Heart right ventricle (tissue), 16 donors: ENCODE results near the gene OR2V2. TPM values are rescaled to one million over a fixed set of nuclear protein-coding genes. Genes with fewer than 3 reads are reported as not detected.
A peak's percentile ranks its signal among the peaks of the same experiment; 100 is the strongest.

Source experiments
- ATAC-seq, 8 donors: fragments of 200-7000 bp; cut with Tn5 transposase; one replicate each; pipeline ENCODE4 v1.9.1; 2020; ENCODE audit warnings: mild to moderate bottlenecking in 8 of 8, moderate library complexity in 8 of 8, moderate number of reproducible peaks in 1 of 8
- DNase-seq, 2 donors: peaks; one replicate each; pipeline ENCODE4 v3.0.0-alpha.2; 2020
- H3K27ac ChIP-seq, 10 donors: fragments of 200-600 bp; sonication (generic) in 2 of 10; one replicate each; pipeline versions ENCODE4 v1.5.0 to v1.8.0; 2020 to 2022; ENCODE audit warnings: mild to moderate bottlenecking in 3 of 10
- H3K27me3 ChIP-seq, 7 donors: fragments of 200-600 bp; one replicate each; pipeline ENCODE4 v1.8.0; 2021 to 2022; ENCODE audit warnings: mild to moderate bottlenecking in 2 of 7
- H3K36me3 ChIP-seq, 9 donors: fragments of 200-600 bp; sonication (generic) in 1 of 9; one replicate each; pipeline versions ENCODE4 v1.5.0 to v1.8.0; 2020 to 2022; ENCODE audit warnings: mild to moderate bottlenecking in 2 of 9
- H3K4me1 ChIP-seq, 9 donors: fragments of 200-600 bp; sonication (generic) in 1 of 9; one replicate each; pipeline versions ENCODE4 v1.5.0 to v1.8.0; 2020 to 2022; ENCODE audit warnings: mild to moderate bottlenecking in 4 of 9
- H3K4me3 ChIP-seq, 10 donors: fragments of 200-600 bp; sonication (generic) in 2 of 10; one replicate each; pipeline versions ENCODE4 v1.5.0 to v1.8.0; 2020 to 2022; ENCODE audit warnings: mild to moderate bottlenecking in 7 of 10, moderate library complexity in 2 of 10
- H3K9me3 ChIP-seq, 11 donors: fragments of 200-600 bp in 10 of 11; sonication (generic) in 2 of 11; one replicate each; pipeline versions ENCODE4 v1.5.0 to v1.8.0; 2013 to 2022; ENCODE audit warnings: mild to moderate bottlenecking in 2 of 11, control low read depth in 1 of 11, moderate library complexity in 1 of 11
- WGBS, 2 donors: extraction: QIAGEN DNeasy Blood & Tissue Kit; methylation state at CpG; one replicate each; pipeline ENCODE4 v1.1.7; 2013; ENCODE audit warnings: inconsistent platforms in 1 of 2; 5-methylcytosine and 5-hydroxymethylcytosine counted together
- intact Hi-C, 10 donors: fragments of 100-400 bp; cut with DNase I; formaldehyde crosslinking; loops; one replicate each; pipeline versions ENCODE4 v1.11.1 to v1.14.2; 2022
- polyA plus RNA-seq, 2 donors: library from polyadenylated mRNA; stranded (reverse); fragments of 200-250 nt; gene quantifications; one replicate each; pipeline ENCODE4 v1.2.3, GENCODE V29; 2013
- total RNA-seq, 10 donors: library from RNA; stranded (reverse); fragmentation: NEBNext Ultra II Directional in 3 of 10; extraction: Animal tissue kit (Norgen Biotek cat#: 25700) in 3 of 10; gene quantifications; one replicate each; pipeline versions ENCODE4 v1.2.1 to v1.2.4, GENCODE V29; 2021 to 2023
- TF ChIP-seq, protein P1 (sequence below), 9 donors: fragments of 200-600 bp; sonication (generic) in 2 of 9; IDR thresholded peaks; one replicate each; pipeline versions ENCODE4 v1.5.0 to v1.8.0; 2021 to 2022; ENCODE audit warnings: antibody characterized with exemption in 9 of 9, mild to moderate bottlenecking in 5 of 9, moderate library complexity in 1 of 9
- donor health status: Arrhythmogenic right ventricular cardiomyopathy.
- donor health status: ischemic (EF 13 %, LVEDD 7.1; RV severe dilation, severe dysfunction).
- donor health status: healthy with polysubstance abuse.
- donor health status: DM: no; HTN: yes; CAD: no.
- donor health status: DM: no; HTN: no; CAD: no.
- donor health status: ischemic (EF 25% LVEDD 6.9; RV normal size, moderate dysfunction).
- donor health status: ischemic (EF 25% LVEDD 5.7; RV mildly dilated, moderate dysfunction).
- donor health status: healthy.
- donor health status: DM: yes; HTN: yes; CAD: no.
- donor health status: Ischemic cardiomyopathy.
- donor health status: ischemic (EF 35%, LVEDD 5.7; RV mildly dilated, moderate dysfunction).
- donor health status: nonischemic (EF 11% LVEDD 7.7; RV severe dilation, severe dysfunction).
- donor health status: DM: yes; HTN: yes; CAD: no.
- donor health status: PGD.
- donor health status: ischemic (EF 29% LVEDD 5.4; RV normal size, mild dysfunction).
- donor health status: nonischemic (EF 23%, LVEDD 6.1; RV moderate dilation, normal function).

The OR2V2 gene
- total and polyA plus RNA-seq, 12 donors, result not detected

DNA sequence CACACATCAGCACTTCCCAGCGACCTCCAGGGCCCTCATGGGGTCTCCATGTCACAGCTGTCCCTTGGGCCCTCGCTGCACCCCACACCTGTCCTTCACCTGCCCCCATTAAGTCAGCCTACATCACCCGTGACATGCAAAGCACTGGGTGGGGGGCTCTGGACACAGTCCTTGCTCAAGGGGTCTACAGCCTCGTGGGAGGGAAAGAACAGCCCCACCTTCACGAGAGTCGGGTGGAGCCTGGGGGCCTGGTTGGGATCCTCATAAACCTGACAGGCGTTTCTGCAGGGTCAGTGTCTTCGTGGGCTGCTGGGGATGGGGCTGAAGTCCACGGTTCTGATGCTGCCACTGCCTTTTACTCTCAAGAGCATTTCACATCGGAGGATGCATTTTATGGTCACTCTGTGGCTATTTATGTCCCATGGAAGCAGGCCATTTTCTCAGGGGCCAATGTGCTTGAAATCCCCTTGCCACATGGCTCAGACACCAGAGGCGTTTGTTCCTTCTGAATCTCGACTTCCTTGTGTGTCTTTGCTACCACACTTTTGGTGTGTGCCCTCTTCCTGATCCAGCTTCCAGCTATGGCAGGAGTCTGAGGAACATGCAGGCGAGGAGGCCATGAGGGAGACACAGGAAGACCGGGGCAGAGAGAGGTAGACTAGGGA, 16.4 kb upstream of the OR2V2 start, which contains the start of gene OR2V1:
TSS of gene OR2V1 (minus strand) at position 338 of the 665 bp plus-strand sequence. CDS start 5,865 bp downstream, outside the sequence.
- intact Hi-C loops, result no loop called here
- Histone ChIP-seq H3K9me3 (peaks cover 0 to 6% (median 0%) of the 10 kb centered on the region in 11 donors), H3K36me3 (no peaks in the 10 kb centered on the region), H3K27me3 (peaks cover 0 to 54% (median 30%) of the 10 kb centered on the region in 7 donors), H3K4me3 (no peak within 1 kb of the TSS), H3K4me1 (peaks cover 0 to 8% (median 0%) of the 10 kb centered on the region in 9 donors), H3K27ac (no peak within 1 kb of the TSS)
- TF ChIP-seq, protein P1, sequence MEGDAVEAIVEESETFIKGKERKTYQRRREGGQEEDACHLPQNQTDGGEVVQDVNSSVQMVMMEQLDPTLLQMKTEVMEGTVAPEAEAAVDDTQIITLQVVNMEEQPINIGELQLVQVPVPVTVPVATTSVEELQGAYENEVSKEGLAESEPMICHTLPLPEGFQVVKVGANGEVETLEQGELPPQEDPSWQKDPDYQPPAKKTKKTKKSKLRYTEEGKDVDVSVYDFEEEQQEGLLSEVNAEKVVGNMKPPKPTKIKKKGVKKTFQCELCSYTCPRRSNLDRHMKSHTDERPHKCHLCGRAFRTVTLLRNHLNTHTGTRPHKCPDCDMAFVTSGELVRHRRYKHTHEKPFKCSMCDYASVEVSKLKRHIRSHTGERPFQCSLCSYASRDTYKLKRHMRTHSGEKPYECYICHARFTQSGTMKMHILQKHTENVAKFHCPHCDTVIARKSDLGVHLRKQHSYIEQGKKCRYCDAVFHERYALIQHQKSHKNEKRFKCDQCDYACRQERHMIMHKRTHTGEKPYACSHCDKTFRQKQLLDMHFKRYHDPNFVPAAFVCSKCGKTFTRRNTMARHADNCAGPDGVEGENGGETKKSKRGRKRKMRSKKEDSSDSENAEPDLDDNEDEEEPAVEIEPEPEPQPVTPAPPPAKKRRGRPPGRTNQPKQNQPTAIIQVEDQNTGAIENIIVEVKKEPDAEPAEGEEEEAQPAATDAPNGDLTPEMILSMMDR (IDR thresholded peaks at IDR 0.05), result no peak
- DNase-seq (no peak), ATAC-seq (peak in 1 of 8 donors; percentile 24)
- 82% methylated on average over 14 of the region's 14 CpGs for WGBS, 2 donors

DNA sequence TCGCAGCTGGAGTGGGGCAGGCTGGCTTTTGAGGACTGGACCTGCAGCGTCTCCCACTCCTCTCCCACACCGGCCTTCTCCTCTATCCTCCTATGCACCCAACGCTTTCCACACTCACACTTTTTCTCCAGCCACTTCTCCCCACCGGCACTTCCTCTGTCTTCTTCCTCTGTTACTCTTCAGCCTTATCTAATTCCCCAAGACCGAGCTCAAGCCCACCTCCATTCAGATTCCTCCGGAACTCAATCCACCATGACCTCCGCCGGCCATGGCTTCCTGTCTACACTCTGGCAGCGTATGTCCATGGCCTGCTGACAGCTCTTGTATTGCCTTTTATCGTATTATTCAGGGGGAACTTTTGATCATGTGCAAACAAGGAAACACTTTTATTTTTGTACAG, 15.9 kb upstream of the OR2V2 start:
- no peak overlapping the region for H3K27ac ChIP-seq
- no peak overlapping the region for H3K4me3 ChIP-seq
- peaks cover 0 to 54% (median 28%) of the 10 kb centered on the region in 7 donors for H3K27me3 ChIP-seq
- peaks cover 0 to 8% (median 0%) of the 10 kb centered on the region in 9 donors for H3K4me1 ChIP-seq
- intact Hi-C loops, result no loop called here
- TF ChIP-seq, protein P1 (IDR thresholded peaks at IDR 0.05), result no peak
- no peaks in the 10 kb centered on the region for H3K36me3 ChIP-seq
- peaks cover 0 to 11% (median 4%) of the 10 kb centered on the region in 11 donors for H3K9me3 ChIP-seq
- 72 to 76% methylated on average over 11 of the region's 11 CpGs for WGBS, 2 donors
- no peak for ATAC-seq
- no peak for DNase-seq

DNA sequence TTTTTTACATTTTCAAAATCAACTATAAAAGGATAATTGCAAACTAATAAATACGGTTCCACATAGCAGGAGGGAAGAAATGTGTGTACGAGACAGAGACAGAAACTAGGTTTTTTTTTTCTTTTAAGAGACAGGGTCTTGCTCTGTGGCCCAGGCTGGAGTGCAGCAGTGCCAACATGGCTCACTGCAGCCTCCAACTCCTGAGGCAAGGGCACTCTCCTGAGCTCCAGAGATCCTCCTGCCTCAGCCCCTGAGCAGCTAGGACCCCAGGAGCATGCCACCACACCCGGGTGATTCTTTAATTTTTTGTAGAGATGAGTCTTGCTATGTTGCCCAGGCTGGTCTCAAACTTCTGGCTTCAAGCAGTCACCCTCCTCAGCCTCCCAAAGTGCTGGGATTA, 14.3 kb upstream of the OR2V2 start:
- no peaks in the 10 kb centered on the region for H3K36me3 ChIP-seq
- H3K4me1 ChIP-seq, result peaks cover 0 to 8% (median 0%) of the 10 kb centered on the region in 9 donors
- 76 to 85% methylated on average over 3 of the region's 3 CpGs for WGBS, 2 donors
- peaks cover 0 to 21% (median 7%) of the 10 kb centered on the region in 11 donors for H3K9me3 ChIP-seq
- TF ChIP-seq, protein P1 (IDR thresholded peaks at IDR 0.05), result no peak
- peaks cover 0 to 40% (median 24%) of the 10 kb centered on the region in 7 donors for H3K27me3 ChIP-seq
- no peak overlapping the region for H3K4me3 ChIP-seq
- ATAC-seq (no peak), DNase-seq (no peak)
- intact Hi-C loops, result no loop called here
- H3K27ac ChIP-seq, result peak overlapping the region in 1 of 10 donors; percentile 44

DNA sequence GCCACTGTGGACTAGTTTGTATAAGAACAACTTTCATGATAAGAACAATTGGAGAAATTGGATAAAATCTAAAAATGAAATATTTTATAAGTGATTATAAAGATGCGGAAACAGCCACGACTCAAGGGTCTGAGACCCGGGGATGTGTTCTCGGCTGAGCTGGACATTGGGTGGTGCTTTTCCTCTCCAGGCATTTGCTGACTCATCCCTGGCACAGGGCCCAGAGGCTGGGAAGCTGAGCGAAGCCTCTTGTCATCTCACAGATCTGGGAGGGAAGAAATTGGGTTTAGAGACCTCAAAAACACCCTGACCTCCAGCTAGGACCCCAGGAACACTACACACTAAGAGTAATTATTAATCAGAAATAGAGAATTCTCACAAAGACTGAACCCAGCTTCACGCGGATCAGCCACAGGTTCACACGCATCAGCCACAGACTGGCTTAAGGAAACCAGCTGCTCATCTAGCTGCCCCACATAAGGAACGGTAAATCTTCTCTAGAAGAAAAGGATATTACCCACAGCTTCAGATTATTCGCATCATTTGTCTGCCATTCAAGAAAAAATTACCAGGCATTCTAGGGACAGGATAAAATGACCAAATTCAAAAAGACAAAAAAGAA, 13.7 kb upstream of the OR2V2 start:
- TF ChIP-seq, protein P1 (IDR thresholded peaks at IDR 0.05), result no peak
- 60 to 77% methylated on average over 10 of the region's 10 CpGs for WGBS, 2 donors
- intact Hi-C loops, result no loop called here
- peaks cover 0 to 8% (median 0%) of the 10 kb centered on the region in 9 donors for H3K4me1 ChIP-seq
- peak in 3 of 8 donors; percentile 65 to 76 (median 69) for ATAC-seq
- peak overlapping the region in 1 of 10 donors; percentile 44 for H3K27ac ChIP-seq
- H3K27me3 ChIP-seq, result peaks cover 0 to 33% (median 18%) of the 10 kb centered on the region in 7 donors
- no peaks in the 10 kb centered on the region for H3K36me3 ChIP-seq
- DNase-seq, result peak; percentile 48 to 70
- H3K9me3 ChIP-seq, result peaks cover 0 to 22% (median 7%) of the 10 kb centered on the region in 11 donors
- no peak overlapping the region for H3K4me3 ChIP-seq
